GM19035 (cell line): ENCODE measurements around the gene GRAMD2A.

ENCODE experiments used
- ATAC-seq: cut with Tn5 transposase; IDR thresholded peaks from one replicate; pipeline ENCODE4 v1.9.1; 2021; ENCODE audit not compliant: unreplicated experiment

GRAMD2A gene

GRCh38 chr15:72197460-72198355 lies at the start of gene GRAMD2A:
TSS of gene GRAMD2A (minus strand) at chr15:72197787.
- no peak for ATAC-seq

- ATAC-seq, result no peak
These were observed 45.3 kb upstream of the GRAMD2A start for GRCh38 chr15:72242775-72243370.

- no peak for ATAC-seq
These were observed 42.1 kb upstream of the GRAMD2A start for GRCh38 chr15:72239652-72240051.

DNA sequence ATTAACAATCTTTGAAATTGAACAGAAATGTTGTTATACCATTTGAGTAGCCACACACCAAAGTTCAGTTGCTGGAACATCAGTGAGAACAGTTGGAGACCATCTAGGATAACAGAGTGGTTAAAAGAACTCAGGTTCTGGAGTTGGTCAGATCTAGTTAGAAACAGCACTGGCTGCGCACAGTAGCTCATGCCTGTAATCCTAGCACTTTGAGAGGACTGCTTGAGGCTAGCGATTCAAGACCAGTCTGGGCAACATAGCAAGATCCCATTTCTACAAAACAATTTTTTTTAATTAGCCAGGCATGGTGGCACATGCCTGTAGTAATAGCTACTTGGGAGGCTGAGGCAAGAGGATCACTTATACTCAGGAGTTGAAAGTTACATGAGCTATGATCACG lies 41.0 kb upstream of the GRAMD2A start:
- no peak for ATAC-seq

DNA sequence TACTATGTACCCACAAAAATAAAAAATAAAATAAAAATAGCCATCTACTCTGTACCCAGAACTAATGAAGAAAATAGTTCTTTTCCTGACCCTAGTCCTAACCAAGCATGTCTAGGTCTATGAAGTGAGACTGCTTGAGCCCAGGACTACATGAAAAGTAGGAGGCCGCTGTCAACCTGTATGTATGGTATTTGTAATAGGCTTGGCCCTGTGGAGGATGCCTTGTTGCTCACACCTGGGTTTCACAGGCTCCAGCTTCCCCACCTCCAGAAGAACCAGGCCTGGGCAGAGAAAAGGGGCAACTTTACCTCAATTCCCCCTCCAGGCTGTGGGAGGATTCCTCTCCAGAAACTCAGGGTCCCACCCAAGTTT lies 40.3 kb upstream of the GRAMD2A start:
- ATAC-seq, result no peak

DNA sequence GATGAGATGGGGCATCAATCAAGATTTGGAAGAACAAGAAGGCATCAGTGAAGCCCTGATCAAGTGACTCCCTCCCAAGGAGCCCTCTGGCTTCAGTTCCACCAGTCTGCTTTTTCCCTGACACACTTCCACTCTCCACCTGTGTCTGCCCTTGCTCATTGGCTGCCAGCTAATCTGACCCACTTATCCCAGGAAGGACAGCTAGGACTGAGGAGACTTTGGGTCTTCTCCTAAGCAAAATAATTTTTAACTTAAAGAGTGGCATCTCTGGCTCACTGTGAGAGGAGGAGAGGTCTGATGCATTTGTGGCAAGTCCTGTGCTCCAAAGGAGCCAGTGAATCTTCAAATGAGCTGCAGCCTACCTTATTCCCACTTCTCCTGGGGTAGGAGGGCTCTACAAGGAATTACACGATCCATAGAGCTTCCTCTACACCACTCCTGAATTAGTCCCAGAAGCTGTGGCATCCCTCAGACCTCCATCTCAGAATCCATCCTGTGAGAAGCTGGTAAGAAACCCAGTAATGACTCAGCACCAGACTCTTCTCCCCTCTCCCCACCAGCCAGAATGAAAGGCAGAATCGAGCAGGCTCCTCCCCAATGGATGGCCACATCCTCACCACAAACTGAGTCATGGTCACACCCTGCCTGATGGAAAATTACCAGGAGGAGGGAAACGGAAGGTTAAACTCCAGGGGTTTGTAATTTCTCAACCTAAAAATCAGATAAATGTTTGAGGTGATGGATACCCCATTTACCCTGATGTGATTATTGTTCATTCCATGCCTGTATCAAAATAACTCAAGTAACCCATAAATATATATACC lies 39.7 kb upstream of the GRAMD2A start:
- ATAC-seq, result peak; percentile 67

DNA sequence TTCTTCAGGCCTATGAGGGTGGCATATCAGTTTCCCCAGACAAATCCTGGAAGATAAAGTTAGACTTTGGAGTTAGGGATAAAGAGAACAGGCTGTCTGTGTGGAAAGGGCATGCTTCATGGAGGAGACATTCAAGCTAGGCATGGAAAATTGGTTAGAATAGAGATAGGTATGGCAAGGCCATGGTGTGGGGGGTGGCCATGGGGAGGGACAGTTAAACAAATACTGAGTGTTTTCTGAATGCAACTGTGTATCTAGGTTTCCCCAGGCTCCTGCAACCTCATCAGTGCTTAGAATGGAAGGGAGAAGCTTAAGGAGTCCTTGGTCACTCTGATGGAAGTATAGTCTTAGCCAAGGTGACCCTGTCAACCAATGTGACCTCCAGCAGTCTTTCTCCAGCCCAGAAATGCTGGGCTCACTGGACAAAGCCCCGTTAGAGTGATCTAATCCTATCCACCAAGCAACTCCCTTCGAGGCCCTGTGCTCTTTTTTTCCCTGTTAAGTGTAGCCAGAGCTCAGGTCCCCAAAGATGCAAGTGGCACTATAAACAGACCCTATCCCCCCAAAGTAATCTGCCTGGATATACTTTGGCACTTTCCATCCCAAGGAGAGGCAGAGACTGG lies 38.9 kb upstream of the GRAMD2A start:
- ATAC-seq, result no peak

DNA sequence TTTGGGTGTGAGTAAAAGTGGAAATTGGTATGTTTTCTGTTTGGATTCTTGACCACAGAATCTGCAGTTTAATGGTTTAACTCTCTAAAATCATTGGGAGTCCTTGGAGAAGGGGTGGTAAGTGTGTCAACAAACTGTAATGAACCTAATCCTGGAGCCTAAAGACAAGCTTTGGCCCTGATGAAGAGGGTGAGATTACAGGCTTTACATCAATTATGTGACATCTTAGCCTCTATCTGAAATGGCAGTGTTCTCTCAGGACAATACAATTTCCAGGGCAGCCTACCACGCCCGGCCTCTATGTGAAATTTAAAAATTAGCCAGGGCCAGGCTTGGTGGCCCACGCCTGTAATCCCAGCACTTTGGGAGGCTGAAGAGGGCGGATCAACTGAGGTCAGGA lies 37.7 kb upstream of the GRAMD2A start:
- no peak for ATAC-seq

DNA sequence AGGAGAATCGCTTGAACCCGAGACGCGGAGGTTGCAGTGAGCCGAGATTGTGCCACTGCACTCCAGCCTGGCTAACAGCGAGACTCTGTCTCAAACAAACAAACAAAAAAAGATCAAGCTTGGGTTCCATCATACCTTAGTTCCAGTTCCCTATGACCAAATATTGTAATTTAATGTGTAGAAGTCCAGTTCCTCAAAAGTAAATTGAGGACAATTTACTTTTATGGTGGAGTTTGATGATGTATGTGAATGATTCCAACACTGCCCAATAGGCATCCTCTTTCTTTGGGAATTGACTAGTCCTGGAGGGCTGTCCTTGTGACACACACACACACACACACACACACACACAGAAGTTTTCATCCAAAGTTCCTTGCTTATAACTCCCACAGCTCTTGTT lies 36.2 kb upstream of the GRAMD2A start:
- no peak for ATAC-seq

- no peak for ATAC-seq
These were observed 34.4 kb upstream of the GRAMD2A start for GRCh38 chr15:72231833-72232478.

DNA sequence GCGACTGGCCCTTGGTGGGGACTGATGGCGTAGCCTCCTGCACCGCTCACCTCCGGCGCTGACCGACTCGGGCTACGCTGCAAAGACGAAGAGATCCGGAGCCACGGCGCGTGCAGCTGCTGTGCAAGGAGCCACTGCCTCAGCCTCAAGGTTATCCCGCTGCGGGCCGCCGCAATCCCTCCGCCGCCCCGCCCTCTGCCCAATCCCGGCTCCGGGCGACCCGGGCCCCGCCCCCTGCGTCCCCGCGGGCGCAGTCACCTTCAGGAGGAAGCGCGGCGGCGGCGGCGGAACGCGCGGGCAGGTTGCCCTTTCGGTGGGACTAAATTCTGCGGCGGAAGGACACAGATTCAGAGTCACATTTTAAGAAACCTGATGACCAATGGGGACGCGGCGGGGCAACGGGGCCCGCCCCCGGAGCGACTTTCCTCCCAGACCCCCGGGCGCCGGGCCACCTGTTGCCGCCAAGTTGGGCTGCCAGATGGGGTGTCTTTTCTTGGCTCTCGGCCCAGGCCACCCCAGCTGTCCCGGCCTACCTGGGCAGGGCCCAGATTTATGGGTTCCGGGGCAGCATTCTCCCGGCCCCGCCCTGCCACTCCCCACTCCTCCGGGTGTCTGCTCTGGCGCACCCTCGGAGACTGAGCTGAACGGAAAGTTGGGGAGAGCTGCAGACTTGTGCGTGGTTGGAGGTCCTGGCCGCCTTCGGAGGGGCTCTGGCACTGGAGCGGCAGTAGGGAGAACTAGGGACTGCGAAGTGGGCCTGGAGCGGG lies 33.7 kb upstream of the GRAMD2A start, which contains the start of gene PKM:
Gene PKM (minus strand): TSS at position 125 of the 767 bp plus-strand sequence. CDS start 12,093 bp downstream, outside the sequence.
- peak; percentile 42 for ATAC-seq

DNA sequence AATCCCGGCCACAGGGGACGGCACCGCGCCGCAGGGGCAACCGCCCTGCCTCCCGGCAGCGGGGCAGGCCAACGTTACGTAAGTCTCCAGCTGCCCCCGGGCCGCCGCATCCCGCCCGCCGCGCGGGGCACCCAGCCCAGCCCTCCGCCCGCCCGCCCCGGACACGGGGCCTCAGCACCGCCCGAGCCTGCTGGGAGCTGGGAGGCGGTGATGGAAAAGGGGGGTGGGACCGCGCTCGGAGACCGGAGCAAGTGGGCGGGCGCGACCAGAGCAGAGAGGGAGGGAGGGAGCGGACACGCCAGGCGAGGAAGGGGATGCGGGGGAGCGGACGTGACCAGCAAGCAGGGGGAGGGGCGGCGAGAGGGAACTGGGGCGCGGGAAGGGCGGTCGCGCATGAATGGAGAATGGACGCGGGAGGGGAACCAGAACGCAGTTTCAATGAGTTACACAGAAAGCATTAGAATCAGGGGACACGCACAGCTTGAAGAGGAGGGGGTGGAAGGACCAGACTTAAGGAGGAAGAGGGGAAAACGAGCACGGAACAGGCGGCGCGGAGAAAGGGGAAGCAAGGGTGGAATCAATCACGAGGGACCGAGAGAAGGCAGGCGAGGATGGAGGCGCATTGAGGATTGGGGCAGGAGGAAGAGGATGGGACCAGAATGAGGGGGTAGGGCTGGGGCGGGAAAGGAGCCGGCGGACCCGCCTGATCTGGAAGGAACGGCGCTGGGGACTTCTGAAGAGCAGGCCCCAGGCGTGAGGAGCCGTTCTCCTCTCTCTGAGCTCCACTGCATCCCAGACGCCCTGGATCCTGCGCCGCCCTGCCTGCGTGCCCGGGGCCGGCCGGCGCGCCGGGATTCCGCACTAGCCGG lies 32.8 kb upstream of the GRAMD2A start:
- ATAC-seq, result no peak

DNA sequence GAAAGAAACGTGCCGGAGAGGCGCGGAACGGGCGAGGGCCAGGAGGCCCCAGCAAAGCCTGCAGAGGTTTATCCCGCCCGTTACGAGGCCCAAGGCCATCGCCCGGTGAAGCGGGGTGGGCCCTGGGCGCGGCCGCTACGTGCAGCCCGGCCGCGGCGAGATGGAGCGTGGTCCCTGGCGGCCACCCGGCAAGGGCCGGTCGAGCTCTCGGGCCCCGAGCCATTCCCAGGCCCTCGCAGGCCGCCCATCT lies 32.3 kb upstream of the GRAMD2A start:
- no peak for ATAC-seq

- ATAC-seq, result no peak
These were observed 31.7 kb upstream of the GRAMD2A start for GRCh38 chr15:72229076-72229946.

GRCh38 chr15:72227720-72228119 lies 30.1 kb upstream of the GRAMD2A start:
- no peak for ATAC-seq

DNA sequence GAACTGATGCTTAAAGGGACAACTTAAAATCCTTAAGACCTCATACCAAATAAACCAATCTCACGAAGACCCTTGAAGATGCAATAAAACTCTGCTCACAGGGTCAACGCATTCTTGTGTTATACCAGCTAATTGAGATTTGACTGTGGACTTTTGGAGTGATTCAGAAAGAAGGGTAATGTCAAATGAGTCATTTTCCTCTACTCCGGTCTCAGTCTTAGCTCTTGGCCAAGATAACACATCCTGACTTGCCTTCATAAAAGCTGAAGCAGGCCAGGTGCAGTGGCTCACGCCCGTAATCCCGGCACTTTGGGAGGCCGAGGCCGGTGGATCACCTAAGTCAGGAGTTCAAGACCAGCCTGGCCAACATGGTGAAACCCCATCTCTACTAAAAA lies 29.6 kb upstream of the GRAMD2A start:
- no peak for ATAC-seq

- no peak for ATAC-seq
These were observed 25.7 kb upstream of the GRAMD2A start for GRCh38 chr15:72223278-72223677.

DNA sequence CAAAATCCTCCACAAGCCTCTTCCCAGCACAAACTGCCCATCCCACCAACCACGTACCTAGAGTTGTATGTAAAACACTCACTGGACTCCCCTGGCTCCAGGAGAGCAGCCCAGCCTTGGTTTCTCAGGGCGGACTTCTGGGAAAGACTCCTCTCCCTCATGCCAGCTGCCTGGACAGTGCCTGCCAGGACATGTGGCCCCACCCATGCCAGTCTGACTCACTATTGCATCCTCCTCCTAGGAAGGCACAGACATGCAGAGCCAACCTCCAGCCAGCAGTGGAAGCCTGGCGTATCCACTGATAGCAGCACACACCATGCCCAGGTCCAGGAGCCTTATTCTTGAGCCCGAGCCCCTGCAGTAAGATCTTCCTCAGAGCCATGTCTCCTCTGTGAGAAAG lies 24.8 kb upstream of the GRAMD2A start:
- no peak for ATAC-seq
